Measurements from ENCODE around the gene CREB5.

The CREB5 gene

GRCh38 chr7:28554802-28555471 lies 142.6 kb downstream of the CREB5 start:
- in situ Hi-C loops (cut with HindIII; ENCODE audit: low pct_ligation_motif_present, low pct_unique_long_range_greater_than_20kb, low sequenced_read_pairs): no loop called here
- no peak for DNase-seq

- DNase-seq: no peak
Measured at GRCh38 chr7:28556025-28556424, 143.7 kb downstream of the CREB5 start.

DNA sequence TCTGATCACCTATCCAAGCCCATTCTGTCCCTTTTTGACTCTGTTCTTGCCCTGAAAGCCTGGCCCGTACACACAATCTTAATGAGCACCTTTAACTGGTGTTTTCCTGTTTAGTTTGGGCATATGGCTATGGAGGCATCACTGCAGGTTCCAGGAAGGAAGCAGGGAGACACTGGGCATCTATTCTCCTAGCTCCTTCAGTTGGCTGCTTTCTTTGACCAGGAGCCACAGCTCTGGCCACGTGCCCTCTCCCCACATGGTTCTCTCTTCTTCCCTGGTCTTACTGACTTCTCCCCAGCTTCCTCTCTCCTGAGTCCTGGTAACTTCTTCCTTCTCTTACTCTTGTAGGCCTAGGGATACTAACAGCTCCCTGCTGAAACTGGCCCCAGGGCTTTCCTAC lies 144.4 kb downstream of the CREB5 start:
- DNase-seq: no peak
- in situ Hi-C loops (cut with HindIII; ENCODE audit: low pct_ligation_motif_present, low pct_unique_long_range_greater_than_20kb, low sequenced_read_pairs): no loop called here

More at GRCh38 chr7:28556025-28556424, 143.7 kb downstream of the CREB5 start:
- in situ Hi-C loops (cut with HindIII; ENCODE audit: low pct_ligation_motif_present, low pct_unique_long_range_greater_than_20kb, low sequenced_read_pairs): no loop called here

GRCh38 chr7:28558236-28558635 lies 145.9 kb downstream of the CREB5 start:
- no peak for DNase-seq
- in situ Hi-C loops (cut with HindIII; ENCODE audit: low pct_ligation_motif_present, low pct_unique_long_range_greater_than_20kb, low sequenced_read_pairs): no loop called here

- in situ Hi-C loops (cut with HindIII; ENCODE audit: low pct_ligation_motif_present, low pct_unique_long_range_greater_than_20kb, low sequenced_read_pairs): no loop called here
- no peak for DNase-seq
Measured at GRCh38 chr7:28560767-28561166, 148.4 kb downstream of the CREB5 start.

DNA sequence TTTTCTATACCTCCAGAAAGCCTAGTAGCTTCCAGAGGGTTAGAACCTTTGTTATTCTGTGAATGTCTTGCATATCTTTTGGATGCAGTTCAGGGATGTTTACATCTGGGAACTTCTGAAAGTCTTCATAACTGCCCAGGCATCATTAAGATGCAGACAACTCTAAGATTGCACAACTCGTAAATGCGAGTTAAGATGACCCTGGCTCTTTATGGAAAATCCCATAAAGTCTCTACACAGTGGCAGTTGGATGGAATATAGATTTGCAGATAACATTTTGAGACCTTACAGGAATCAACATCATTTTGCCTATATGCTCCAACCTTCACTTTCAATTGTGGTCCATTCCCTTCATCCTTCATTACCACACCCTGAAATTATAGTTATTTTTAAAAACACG lies 151.7 kb downstream of the CREB5 start:
- in situ Hi-C loops (cut with HindIII; ENCODE audit: low pct_ligation_motif_present, low pct_unique_long_range_greater_than_20kb, low sequenced_read_pairs): no loop called here

GRCh38 chr7:28564755-28565374 lies 152.5 kb downstream of the CREB5 start:
- no peak for DNase-seq
- in situ Hi-C loops (cut with HindIII; ENCODE audit: low pct_ligation_motif_present, low pct_unique_long_range_greater_than_20kb, low sequenced_read_pairs): no loop called here

More for the DNA sequence above, 151.7 kb downstream of the CREB5 start:
- DNase-seq: no peak

DNA sequence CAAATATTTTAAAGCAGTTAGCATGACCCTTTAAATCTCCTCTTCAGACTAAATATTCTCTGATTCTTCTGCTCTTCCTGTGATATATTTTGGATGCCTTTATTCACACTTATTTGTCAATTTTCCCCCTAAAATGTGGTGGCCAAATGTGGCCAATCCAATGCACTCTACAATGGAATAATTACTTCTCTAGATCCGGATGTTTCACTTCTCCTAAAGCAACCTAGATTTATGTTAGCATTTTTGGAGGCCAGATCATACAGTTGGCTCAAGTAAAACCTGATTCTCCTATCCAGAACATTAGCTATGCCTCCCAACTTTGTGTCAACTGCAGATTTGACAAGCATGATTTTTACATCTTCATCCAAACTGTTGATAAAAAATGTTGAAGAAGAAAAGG lies 153.7 kb downstream of the CREB5 start:
- in situ Hi-C loops (cut with HindIII; ENCODE audit: low pct_ligation_motif_present, low pct_unique_long_range_greater_than_20kb, low sequenced_read_pairs): no loop called here
- DNase-seq: no peak

DNA sequence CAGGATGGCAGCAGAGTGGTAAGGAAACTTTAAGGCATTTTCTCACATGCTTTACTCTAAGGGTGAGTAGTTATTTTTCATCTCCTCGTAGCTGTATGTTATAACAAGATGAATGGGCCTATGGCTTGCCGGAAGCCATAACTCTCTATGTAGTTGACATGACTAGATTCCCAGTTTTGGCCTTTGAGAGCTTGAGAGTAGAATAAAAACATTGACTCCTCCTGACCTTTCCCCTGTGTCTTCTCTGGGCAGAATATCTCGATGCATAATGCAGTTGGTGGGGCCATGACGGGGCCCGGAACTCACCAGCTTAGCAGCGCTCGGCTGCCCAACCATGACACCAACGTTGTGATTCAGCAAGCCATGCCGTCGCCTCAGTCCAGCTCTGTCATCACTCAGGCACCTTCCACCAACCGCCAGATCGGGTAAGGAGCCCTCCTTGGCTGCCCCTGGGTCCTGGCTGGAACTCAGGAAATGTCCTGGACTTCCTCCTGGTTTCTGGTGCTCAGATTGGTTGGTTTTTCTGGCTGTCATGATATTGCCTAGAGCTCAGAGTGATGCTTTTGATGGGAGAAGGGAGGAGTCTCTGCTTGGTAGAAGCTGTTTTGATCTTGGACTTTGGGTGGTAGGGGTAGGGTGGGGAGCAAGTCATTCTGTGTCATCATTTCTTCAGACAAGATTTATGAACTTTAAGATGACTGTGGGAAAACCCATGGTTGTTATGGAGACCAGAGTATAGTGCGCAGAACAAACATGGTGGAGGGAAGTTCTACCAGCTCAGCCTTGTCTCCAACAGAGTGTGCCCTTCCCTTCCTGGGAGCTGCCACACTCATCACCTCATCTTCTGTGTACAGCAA lies 158.0 kb downstream of the CREB5 start:
- in situ Hi-C loops (cut with HindIII; ENCODE audit: low pct_ligation_motif_present, low pct_unique_long_range_greater_than_20kb, low sequenced_read_pairs): no loop called here
- peak; percentile 100 for DNase-seq

- DNase-seq: peak; percentile 94
- in situ Hi-C loops (cut with HindIII; ENCODE audit: low pct_ligation_motif_present, low pct_unique_long_range_greater_than_20kb, low sequenced_read_pairs): no loop called here
Measured at GRCh38 chr7:28570970-28571288, 158.6 kb downstream of the CREB5 start.

DNA sequence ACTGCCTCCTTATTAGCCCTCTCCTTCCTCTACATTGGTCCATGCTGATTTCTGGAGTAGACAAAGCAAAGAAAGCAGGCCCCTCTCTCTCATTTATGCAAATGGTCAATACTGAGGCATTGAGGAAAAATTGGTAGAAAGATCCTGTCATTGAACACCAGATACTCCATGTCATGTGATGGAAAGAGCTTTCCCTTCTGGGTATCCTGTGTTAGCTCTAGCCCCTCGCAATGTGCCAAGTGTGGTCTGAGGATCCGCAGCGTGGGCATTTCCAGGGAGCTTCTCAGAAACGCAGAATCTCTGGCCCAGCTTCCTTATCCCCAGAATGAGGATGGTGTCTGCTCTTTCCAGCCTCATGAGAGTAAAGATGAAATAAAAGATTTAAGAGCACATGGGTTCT lies 159.1 kb downstream of the CREB5 start:
- no peak for DNase-seq
- in situ Hi-C loops (cut with HindIII; ENCODE audit: low pct_ligation_motif_present, low pct_unique_long_range_greater_than_20kb, low sequenced_read_pairs): no loop called here

- in situ Hi-C loops (cut with HindIII; ENCODE audit: low pct_ligation_motif_present, low pct_unique_long_range_greater_than_20kb, low sequenced_read_pairs): no loop called here
- peak; percentile 31 for DNase-seq
Measured at GRCh38 chr7:28572321-28573058, 160.2 kb downstream of the CREB5 start.

DNA sequence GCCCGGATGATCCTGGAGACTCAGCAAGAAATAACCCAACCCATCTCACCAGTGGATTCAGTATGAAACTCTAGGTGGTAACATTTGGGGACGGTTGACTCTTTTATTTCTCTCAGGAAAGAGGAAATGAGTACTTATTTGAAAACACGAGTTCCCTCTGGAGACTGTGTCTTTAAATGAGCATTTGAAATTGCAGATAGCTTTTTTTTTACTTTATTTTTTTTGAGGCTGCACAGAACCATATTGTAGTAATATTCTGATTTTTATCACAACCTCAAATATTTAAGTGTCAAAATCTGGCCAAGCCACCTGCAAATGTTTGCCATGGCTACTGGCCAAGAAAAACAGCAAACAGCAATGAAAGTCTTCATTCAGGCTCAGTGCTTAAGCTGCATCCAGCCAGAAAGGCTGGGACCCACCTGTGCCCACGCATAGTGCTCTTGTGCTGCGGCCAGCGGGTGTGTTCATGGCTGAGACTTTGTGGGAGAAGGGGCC lies 160.8 kb downstream of the CREB5 start:
- peak; percentile 33 for DNase-seq
- in situ Hi-C loops (cut with HindIII; ENCODE audit: low pct_ligation_motif_present, low pct_unique_long_range_greater_than_20kb, low sequenced_read_pairs): no loop called here

- in situ Hi-C loops (cut with HindIII; ENCODE audit: low pct_ligation_motif_present, low pct_unique_long_range_greater_than_20kb, low sequenced_read_pairs): no loop called here
- DNase-seq: no peak
Measured at GRCh38 chr7:28573651-28574301, 161.5 kb downstream of the CREB5 start.

DNA sequence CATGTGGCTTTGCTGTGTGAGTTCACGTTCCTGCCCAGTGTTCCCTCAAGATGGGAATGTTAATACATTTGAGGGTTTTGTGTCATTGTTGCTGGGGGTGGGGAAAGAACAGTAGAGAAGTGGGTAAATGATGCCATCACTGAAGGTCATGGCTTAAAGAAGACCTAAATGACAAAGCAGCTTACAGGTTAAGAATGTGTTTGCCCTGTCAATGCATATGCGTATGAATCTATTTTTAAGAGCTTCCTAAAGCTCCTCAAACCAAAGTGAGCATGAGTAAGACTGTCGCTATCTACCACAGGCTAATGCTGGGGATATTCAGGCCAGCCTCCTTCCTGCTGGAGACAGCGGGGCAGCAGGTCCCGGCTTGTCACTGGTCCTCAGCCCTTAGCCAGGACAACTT lies 162.9 kb downstream of the CREB5 start:
- no peak for DNase-seq
- in situ Hi-C loops (cut with HindIII; ENCODE audit: low pct_ligation_motif_present, low pct_unique_long_range_greater_than_20kb, low sequenced_read_pairs): no loop called here

DNA sequence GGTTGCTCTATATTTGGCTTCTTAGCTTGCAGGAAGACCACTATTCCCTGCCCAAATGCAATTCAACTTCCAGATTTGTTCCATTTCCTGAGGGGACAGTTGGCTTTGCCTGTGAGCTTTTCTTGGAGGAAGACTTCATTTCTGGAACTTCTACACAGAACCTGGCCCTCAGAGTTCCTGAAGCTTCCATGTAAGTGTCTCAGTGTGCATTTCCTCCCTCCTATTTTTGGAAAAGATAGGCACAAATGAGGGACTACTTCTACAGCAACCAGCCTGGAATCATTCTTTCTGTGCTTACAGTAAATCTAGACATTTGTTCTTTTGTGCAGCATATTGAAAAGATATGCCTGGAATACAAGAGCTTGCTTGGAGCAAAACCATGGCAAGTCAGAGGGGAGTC lies 164.3 kb downstream of the CREB5 start:
- in situ Hi-C loops (cut with HindIII; ENCODE audit: low pct_ligation_motif_present, low pct_unique_long_range_greater_than_20kb, low sequenced_read_pairs): no loop called here
- no peak for DNase-seq

GRCh38 chr7:28579571-28579970 lies 167.3 kb downstream of the CREB5 start:
- in situ Hi-C loops (cut with HindIII; ENCODE audit: low pct_ligation_motif_present, low pct_unique_long_range_greater_than_20kb, low sequenced_read_pairs): no loop called here
- no peak for DNase-seq

DNA sequence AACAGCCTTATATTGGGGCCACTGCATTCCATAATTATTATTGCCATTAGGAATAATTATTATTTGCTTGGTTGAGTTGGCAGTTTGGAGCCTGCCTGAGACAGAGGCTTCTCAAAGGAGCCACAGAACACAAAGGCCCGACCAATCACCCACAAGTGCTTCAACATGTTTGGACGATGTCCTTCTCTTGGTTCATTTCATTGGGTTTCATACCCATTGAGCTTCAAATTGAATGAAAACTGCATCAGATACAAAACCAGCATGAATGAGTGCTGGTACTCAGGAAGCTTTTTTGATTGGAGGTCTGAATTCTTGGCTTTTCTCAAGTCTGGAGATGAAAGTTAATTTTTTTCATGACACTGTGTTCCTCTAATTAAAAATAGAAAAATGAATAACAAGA lies 168.3 kb downstream of the CREB5 start:
- in situ Hi-C loops (cut with HindIII; ENCODE audit: low pct_ligation_motif_present, low pct_unique_long_range_greater_than_20kb, low sequenced_read_pairs): no loop called here
- DNase-seq: no peak

All from ACHN (cell line).